Gastroesophageal sphincter (tissue), 3 donors: ENCODE measurements around the gene OR5K2.

ENCODE experiments used
- EP300 ChIP-seq: sonication (generic); formaldehyde crosslinking; IDR thresholded peaks from one replicate; pipeline ENCODE4 v1.6.1; 2017; ENCODE audit warnings: antibody characterized with exemption, mild to moderate bottlenecking
- POLR2A ChIP-seq, 2 donors: fragments of 450-650 bp; IDR thresholded peaks; one replicate each; pipeline ENCODE4 v1.6.1; 2017; ENCODE audit warnings: antibody characterized with exemption in 2 of 2, mild to moderate bottlenecking in 2 of 2, moderate library complexity in 1 of 2
- POLR2AphosphoS5 ChIP-seq: sonication (generic); formaldehyde crosslinking; IDR thresholded peaks from one replicate; pipeline ENCODE4 v1.6.1; 2017; ENCODE audit warnings: antibody characterized with exemption
- TF ChIP-seq, protein P1 (sequence below), 4 experiments: fragments of 200-600 bp in 2 of 4; fragments of 450-650 bp in 2 of 4; sonication (generic) in 1 of 4; IDR thresholded peaks; one replicate each; pipeline ENCODE4 v1.5.1; 2017 to 2019; ENCODE audit warnings: antibody characterized with exemption in 4 of 4, mild to moderate bottlenecking in 2 of 4, moderate library complexity in 2 of 4

DNA sequence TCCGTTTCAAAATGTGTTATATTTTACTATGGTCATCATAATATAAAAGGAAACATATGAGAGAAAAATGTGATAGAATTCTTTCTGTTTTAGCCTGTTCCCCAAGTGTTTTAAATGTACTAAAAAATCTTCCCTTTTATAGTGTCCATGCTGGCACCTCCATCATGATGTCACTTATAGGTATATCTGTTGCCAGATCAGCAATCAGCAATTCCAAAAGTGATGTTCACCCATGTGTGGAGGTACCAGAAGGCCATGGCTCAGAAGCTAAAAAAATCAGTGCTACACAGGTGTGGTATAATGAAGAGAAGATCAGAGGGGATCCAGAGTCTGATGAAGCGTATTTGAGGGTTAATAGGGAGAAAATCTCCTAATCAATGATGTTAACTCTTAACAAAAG is 33.2 kb downstream of the OR5K2 start:
- TF ChIP-seq, protein P1, sequence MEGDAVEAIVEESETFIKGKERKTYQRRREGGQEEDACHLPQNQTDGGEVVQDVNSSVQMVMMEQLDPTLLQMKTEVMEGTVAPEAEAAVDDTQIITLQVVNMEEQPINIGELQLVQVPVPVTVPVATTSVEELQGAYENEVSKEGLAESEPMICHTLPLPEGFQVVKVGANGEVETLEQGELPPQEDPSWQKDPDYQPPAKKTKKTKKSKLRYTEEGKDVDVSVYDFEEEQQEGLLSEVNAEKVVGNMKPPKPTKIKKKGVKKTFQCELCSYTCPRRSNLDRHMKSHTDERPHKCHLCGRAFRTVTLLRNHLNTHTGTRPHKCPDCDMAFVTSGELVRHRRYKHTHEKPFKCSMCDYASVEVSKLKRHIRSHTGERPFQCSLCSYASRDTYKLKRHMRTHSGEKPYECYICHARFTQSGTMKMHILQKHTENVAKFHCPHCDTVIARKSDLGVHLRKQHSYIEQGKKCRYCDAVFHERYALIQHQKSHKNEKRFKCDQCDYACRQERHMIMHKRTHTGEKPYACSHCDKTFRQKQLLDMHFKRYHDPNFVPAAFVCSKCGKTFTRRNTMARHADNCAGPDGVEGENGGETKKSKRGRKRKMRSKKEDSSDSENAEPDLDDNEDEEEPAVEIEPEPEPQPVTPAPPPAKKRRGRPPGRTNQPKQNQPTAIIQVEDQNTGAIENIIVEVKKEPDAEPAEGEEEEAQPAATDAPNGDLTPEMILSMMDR (IDR thresholded peaks at IDR 0.05) = no peak
- TF ChIP-seq POLR2AphosphoS5 (no peak), POLR2A (IDR thresholded peaks at IDR 0.05) (no peak), EP300 (no peak)
